Omental fat pad (tissue), 4 donors: ENCODE data around the gene POU6F2. TPM values are rescaled to one million over a fixed set of nuclear protein-coding genes. Genes with fewer than 3 reads are reported as not detected.

Source experiments
- ATAC-seq: fragments of 150-250 bp; one replicate; pipeline ENCODE4 v1.9.1; 2016; ENCODE audit warnings: mild to moderate bottlenecking, moderate library complexity; ENCODE audit not compliant: low FRiP score
- DNase-seq: peaks from one replicate; pipeline ENCODE4 v3.0.0-alpha.2; 2019; ENCODE audit warnings: low spot score
- total RNA-seq, 4 donors: library from RNA; depleted of rRNA; stranded (reverse); fragments of >200 nt; gene quantifications; one replicate each; pipeline ENCODE4 v1.1.0, GENCODE V29; 2016
- TF ChIP-seq, protein P1 (sequence below), 3 donors: fragments of 450-650 bp; IDR thresholded peaks; one replicate each; pipeline ENCODE4 v1.5.1; 2016 to 2017; ENCODE audit warnings: antibody characterized with exemption in 3 of 3, mild to moderate bottlenecking in 3 of 3, moderate library complexity in 2 of 3

Gene POU6F2
- total RNA-seq, 4 donors from 2014 or later: 0.12 to 0.56 (median 0.37) TPM; not detected in 1

DNA sequence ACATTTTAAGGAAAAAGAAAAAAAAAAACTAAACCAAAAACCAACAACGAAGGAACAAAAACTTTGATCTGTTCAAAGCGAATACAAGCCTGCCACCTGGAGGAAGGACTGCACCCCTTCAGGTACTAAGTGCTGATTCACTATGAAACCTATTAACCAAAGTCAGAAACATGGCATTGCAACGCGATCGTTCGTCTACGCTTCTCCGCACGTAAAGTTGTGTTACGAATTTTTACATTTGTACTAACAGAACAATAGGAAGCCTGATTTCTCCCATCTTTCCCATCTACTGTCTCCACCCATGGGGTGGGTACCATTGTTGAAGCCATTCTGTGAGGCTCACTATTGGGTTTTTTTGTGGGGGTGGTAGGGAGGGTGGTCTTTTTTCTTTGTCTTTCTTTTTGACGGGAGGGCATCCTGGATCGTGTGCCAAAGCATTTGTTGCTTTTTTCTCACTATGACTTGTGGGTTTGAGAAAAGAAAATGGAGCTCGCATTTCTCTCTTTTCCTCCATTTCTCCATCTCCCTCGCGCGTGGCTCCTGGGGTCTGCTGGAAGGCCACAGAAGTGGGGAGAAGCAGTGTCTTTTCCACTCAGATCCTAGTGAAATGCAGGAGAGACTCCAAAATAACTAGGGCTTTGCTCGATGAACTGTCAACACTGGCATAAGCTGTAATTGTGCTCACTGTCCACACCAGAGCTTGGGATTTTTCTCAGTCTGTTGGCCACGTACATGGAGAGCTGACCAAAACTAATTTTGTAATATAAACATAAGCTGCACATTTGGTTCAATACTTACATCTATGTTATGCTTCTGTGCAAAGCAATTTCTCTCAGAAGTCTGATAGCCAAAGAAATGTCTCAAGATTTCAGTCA, 487.6 kb downstream of the POU6F2 start:
- DNase-seq: no peak
- peak; percentile 71 for ATAC-seq
- TF ChIP-seq, protein P1, sequence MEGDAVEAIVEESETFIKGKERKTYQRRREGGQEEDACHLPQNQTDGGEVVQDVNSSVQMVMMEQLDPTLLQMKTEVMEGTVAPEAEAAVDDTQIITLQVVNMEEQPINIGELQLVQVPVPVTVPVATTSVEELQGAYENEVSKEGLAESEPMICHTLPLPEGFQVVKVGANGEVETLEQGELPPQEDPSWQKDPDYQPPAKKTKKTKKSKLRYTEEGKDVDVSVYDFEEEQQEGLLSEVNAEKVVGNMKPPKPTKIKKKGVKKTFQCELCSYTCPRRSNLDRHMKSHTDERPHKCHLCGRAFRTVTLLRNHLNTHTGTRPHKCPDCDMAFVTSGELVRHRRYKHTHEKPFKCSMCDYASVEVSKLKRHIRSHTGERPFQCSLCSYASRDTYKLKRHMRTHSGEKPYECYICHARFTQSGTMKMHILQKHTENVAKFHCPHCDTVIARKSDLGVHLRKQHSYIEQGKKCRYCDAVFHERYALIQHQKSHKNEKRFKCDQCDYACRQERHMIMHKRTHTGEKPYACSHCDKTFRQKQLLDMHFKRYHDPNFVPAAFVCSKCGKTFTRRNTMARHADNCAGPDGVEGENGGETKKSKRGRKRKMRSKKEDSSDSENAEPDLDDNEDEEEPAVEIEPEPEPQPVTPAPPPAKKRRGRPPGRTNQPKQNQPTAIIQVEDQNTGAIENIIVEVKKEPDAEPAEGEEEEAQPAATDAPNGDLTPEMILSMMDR (IDR thresholded peaks at IDR 0.05): peak in 1 of 3 donors; percentile 10

DNA sequence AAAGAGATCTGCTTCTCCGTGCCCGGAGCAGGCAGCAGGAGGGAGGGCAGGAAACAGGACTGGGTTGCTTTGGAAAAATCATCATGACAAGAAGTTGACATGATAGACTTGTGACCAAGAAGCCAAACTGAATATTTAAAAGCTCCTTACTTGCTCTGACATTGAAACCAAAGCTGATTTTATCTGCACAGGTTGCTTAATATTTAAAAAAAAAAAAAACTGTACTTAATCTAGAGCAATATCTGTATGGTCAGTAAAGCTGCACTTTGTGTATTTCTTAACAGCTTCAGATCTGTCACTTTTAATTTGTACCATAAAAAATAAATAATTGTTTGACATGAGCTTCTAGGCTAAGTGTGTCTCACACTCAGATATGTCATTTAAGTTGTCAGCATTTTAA, 490.6 kb downstream of the POU6F2 start:
- no peak for ATAC-seq
- TF ChIP-seq, protein P1 (IDR thresholded peaks at IDR 0.05): no peak
- no peak for DNase-seq

DNA sequence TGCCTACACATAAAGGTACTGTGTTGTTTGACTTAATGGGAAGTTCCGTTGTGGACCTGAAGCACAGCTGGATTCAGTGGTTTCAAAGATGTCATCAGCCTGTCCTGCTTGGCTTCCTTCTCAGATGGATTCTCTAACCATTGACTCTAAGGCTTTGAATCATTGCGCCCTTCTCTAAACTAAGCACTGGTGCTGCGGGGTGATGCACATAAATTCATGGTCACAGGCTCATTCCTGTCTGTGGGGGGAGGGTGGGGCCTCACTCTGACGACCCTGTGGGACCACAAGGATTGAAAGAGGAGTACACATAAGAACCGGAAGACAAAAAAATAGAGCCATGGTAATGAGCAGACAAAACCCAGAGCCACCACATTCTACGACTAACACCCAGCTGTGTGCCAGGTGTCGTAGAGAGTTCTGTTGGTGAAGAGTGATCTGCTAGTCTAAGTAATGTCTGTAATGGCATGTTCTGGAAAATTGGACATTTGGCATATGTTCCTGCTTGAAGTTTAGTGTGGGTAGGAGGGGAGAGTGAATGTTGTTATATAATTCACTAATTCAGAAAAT, 491.2 kb downstream of the POU6F2 start:
- TF ChIP-seq, protein P1 (IDR thresholded peaks at IDR 0.05): no peak
- no peak for ATAC-seq

DNA sequence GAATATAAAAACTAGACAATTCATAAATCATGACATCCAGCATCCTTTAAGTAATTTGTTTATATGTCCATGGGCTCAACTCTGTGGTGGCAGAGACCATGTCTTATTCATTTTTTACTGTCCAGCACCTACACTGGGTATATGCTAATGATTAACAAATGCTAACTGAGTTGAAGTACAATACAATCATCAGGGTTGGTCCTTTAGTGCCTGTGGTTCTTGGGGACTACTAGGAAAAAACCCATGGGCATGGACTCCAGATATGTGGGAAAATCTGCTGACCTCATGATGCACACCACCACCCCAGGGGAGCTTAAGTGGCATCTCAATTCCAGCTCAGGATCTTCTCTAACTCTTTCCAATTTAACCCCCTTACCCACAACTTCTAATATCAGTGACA, 503.2 kb downstream of the POU6F2 start:
- TF ChIP-seq, protein P1 (IDR thresholded peaks at IDR 0.05): no peak
- ATAC-seq (no peak), DNase-seq (no peak)

More for the DNA sequence above, 491.2 kb downstream of the POU6F2 start:
- DNase-seq: no peak

DNA sequence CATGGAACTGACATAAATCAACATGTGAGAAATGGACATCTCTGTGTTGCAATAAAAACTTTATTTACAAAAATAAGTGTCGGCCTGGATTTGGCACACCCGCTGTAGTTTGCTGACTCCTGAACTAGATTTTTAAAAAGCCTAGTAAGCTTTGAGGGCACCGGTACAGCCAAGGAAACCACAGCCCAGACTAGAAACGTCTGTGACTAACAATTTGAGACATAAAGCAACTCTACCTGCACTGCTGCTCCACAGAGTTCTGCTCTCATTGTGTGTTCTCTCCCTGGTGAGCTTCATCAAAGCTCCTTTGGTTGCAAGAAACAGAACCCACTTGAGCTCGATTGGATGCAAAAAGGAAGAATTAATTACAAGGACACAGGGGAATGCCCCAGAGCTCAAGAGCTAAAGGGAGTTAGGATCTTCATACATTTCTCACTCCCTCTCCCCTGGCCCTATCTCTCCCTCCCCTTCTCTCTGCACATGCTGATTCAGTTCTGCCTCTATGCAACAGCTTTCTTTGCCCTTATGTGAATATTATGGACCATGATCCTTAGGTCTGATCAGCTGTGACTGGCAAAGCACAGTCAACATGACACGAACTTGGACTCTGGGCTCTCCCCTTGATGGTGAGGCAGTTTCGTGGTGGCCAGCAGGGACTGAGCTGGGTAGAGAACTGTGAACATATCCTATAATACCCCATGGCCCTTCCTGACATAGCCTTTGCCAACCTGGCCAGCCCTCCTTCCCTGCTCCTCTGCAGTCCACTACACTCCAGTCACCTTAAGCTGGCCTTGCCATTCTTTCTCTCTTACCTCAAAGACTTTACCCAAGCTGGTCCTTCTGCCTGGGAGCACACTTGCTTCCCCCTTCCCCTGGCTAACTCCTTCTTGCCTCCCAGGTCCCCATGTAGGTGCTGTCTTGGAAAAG, 511.0 kb downstream of the POU6F2 start:
- ATAC-seq (no peak), DNase-seq (no peak)
- TF ChIP-seq, protein P1 (IDR thresholded peaks at IDR 0.05): no peak

DNA sequence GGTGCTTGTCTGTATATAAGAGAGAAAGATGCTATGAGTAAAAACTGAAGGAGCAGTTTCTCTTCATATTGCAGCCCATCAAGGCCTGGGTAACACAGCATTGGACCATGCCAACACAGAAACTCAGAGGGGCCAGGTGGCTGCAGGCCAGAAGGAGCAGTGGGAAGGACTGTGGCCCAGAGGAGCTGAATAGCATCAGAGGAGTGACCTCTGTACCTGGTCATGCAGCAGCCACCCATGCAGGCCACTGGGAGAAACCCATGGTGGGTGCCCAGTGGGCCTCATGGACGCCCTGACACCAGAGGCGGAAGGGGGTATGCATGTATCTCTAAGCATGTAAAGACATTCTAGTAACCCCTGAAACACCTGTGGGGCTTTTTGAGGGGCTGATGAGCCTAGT, 512.6 kb downstream of the POU6F2 start:
- ATAC-seq (no peak), DNase-seq (no peak)
- TF ChIP-seq, protein P1 (IDR thresholded peaks at IDR 0.05): no peak
